IMR-90 (cell line): ENCODE data around the gene HKDC1.

Experiments used
- BHLHE40 ChIP-seq: fragments of 150-350 bp; IDR thresholded peaks from 2 replicates; pipeline ENCODE4 v1.6.1; 2016; ENCODE audit warnings: mild to moderate bottlenecking, low read depth, low read length
- CEBPB ChIP-seq: IDR thresholded peaks from 2 replicates; pipeline ENCODE4 v1.6.1; 2012; ENCODE audit warnings: low read depth, low read length, improper control_type of control experiment
- CHD1 ChIP-seq: IDR thresholded peaks from 2 replicates; pipeline ENCODE4 v1.6.1; 2012; ENCODE audit warnings: low read depth, low read length, improper control_type of control experiment
- MXI1 ChIP-seq: IDR thresholded peaks from 2 replicates; pipeline ENCODE4 v1.6.1; 2012; ENCODE audit warnings: low read depth, mild to moderate bottlenecking, low read length, moderate library complexity, borderline replicate concordance
- NFE2L2 ChIP-seq: fragments of 150-350 bp; IDR thresholded peaks from 2 replicates; pipeline ENCODE4 v1.6.1; 2016; ENCODE audit warnings: low read depth, mild to moderate bottlenecking, low read length
- POLR2A ChIP-seq: IDR thresholded peaks from 2 replicates; pipeline ENCODE4 v1.6.1; 2012; ENCODE audit warnings: mild to moderate bottlenecking, low read depth, low read length
- RCOR1 ChIP-seq: IDR thresholded peaks from 2 replicates; pipeline ENCODE4 v1.6.1; 2012; ENCODE audit warnings: mild to moderate bottlenecking, low read length, improper control_type of control experiment; ENCODE audit not compliant: insufficient replicate concordance
- RFX5 ChIP-seq: IDR thresholded peaks from 2 replicates; pipeline ENCODE4 v1.8.0; 2012; ENCODE audit warnings: low read depth, mild to moderate bottlenecking, low read length, moderate library complexity
- SMC3 ChIP-seq: fragments of 150-350 bp; IDR thresholded peaks from 2 replicates; pipeline ENCODE4 v1.6.1; 2016; ENCODE audit warnings: low read depth, mild to moderate bottlenecking, antibody characterized with exemption, low read length, moderate library complexity
- TF ChIP-seq, protein P1 (sequence below): conservative IDR thresholded peaks from 2 replicates; pipeline ENCODE4 v1.5.1; 2012; ENCODE audit warnings: mild to moderate bottlenecking, low read depth, low read length, improper control_type of control experiment

DNA sequence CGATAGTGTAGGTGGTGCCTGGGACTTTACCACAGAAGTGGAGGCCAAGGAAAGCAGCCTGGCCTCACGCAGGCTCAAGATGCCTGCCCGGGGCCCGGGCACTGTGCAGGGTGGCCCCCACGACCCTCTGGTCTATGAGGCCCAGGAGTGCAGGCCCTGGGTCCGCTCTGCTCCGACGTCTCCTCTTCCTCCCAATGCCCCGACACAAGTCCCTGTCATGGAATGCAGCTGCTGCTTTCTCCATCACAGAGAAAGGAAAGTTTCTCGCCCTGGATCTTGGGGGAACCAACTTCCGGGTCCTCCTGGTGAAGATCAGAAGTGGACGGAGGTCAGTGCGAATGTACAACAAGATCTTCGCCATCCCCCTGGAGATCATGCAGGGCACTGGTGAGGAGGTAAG lies 29.9 kb downstream of the HKDC1 start:
- TF ChIP-seq POLR2A (no peak), CHD1 (no peak), NFE2L2 (no peak), SMC3 (no peak), RFX5 (no peak), MXI1 (no peak), BHLHE40 (no peak), RCOR1 (no peak), CEBPB (no peak)
- TF ChIP-seq, protein P1, sequence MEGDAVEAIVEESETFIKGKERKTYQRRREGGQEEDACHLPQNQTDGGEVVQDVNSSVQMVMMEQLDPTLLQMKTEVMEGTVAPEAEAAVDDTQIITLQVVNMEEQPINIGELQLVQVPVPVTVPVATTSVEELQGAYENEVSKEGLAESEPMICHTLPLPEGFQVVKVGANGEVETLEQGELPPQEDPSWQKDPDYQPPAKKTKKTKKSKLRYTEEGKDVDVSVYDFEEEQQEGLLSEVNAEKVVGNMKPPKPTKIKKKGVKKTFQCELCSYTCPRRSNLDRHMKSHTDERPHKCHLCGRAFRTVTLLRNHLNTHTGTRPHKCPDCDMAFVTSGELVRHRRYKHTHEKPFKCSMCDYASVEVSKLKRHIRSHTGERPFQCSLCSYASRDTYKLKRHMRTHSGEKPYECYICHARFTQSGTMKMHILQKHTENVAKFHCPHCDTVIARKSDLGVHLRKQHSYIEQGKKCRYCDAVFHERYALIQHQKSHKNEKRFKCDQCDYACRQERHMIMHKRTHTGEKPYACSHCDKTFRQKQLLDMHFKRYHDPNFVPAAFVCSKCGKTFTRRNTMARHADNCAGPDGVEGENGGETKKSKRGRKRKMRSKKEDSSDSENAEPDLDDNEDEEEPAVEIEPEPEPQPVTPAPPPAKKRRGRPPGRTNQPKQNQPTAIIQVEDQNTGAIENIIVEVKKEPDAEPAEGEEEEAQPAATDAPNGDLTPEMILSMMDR: no peak
